HG02981 (cell line): Measurements from ENCODE around the gene HLCS.
"Not testable (repeated sequence)": the region's sequence is repeated elsewhere in the genome, so short reads cannot be mapped to it uniquely, and the experiment has no call there.

Experiments used
- ATAC-seq: cut with Tn5 transposase; IDR thresholded peaks from one replicate; pipeline ENCODE4 v1.9.1; 2021; ENCODE audit warnings: mild to moderate bottlenecking, moderate library complexity; ENCODE audit not compliant: unreplicated experiment

Gene HLCS

GRCh38 chr21:36966066-36966820 lies at the start of gene HLCS:
TSS of gene HLCS (minus strand) at chr21:36966669. CDS start at chr21:36966638, 31 bp downstream.
- ATAC-seq: peak; percentile 80

GRCh38 chr21:37009740-37010341 lies 43.4 kb upstream of the HLCS start:
- ATAC-seq: peak; percentile 94

GRCh38 chr21:37008724-37009123 lies 42.3 kb upstream of the HLCS start:
- no peak for ATAC-seq

- no peak for ATAC-seq
Measured at GRCh38 chr21:37006486-37007291, 40.2 kb upstream of the HLCS start, which contains the start of gene RIPPLY3. TSS of gene RIPPLY3 (plus strand) at chr21:37006702. CDS start at chr21:37006773, 71 bp downstream.

- ATAC-seq: no peak
Measured at GRCh38 chr21:37005548-37006485, 39.3 kb upstream of the HLCS start.

- ATAC-seq: not testable (repeated sequence)
Measured at GRCh38 chr21:37003917-37004316, 37.4 kb upstream of the HLCS start.

- ATAC-seq: not testable (repeated sequence)
Measured at GRCh38 chr21:37002851-37003250, 36.4 kb upstream of the HLCS start.

GRCh38 chr21:37001441-37001840 lies 35.0 kb upstream of the HLCS start:
- ATAC-seq: no peak

GRCh38 chr21:37000381-37000780 lies 33.9 kb upstream of the HLCS start:
- no peak for ATAC-seq

- no peak for ATAC-seq
Measured at GRCh38 chr21:36999131-36999898, 32.8 kb upstream of the HLCS start.

- ATAC-seq: not testable (repeated sequence)
Measured at GRCh38 chr21:36995285-36995684, 28.8 kb upstream of the HLCS start.

- ATAC-seq: no peak
Measured at GRCh38 chr21:36994501-36995158, 28.2 kb upstream of the HLCS start.

GRCh38 chr21:36992671-36993070 lies 26.2 kb upstream of the HLCS start:
- no peak for ATAC-seq

GRCh38 chr21:36990508-36991205 lies 24.2 kb upstream of the HLCS start:
- ATAC-seq: no peak

- peak; percentile 91 for ATAC-seq
Measured at GRCh38 chr21:36989699-36990507, 23.4 kb upstream of the HLCS start.

GRCh38 chr21:36989199-36989698 lies 22.8 kb upstream of the HLCS start:
- ATAC-seq: not testable (repeated sequence)

GRCh38 chr21:36988536-36988935 lies 22.1 kb upstream of the HLCS start:
- no peak for ATAC-seq
